ENCODE results near the gene UGT1A8.

- TF ChIP-seq CTCF (IDR thresholded peaks at IDR 0.05; ENCODE audit: low read length): no peak
- TF ChIP-seq EZH2 (IDR thresholded peaks at IDR 0.05; ENCODE audit: borderline replicate concordance, low read length): no peak
Observed at GRCh38 chr2:233764761-233765160, 147.3 kb downstream of the UGT1A8 start.
